Neural progenitor cell (in vitro differentiated cells): ENCODE results near the gene OPN5. TPM values are rescaled to one million over a fixed set of nuclear protein-coding genes. Genes with fewer than 3 reads are reported as not detected.

Experiments
- DNase-seq: peaks from one replicate; pipeline ENCODE4 v3.0.0-alpha.2; 2016; ENCODE audit warnings: low spot score
- H2AFZ ChIP-seq: fragments of 200-600 bp; sonication (generic); replicated peaks from 2 replicates; pipeline ENCODE4 v1.6.1; 2016; ENCODE audit warnings: antibody characterized with exemption
- H3F3A ChIP-seq: fragments of 200-600 bp; sonication (generic); 2 replicates; pipeline ENCODE4 v1.6.1; 2016; ENCODE audit warnings: antibody characterized with exemption, low read depth
- H3K27ac ChIP-seq: fragments of 200-600 bp; sonication (generic); 2 replicates; pipeline ENCODE4 v1.5.1; 2016; ENCODE audit warnings: mild to moderate bottlenecking
- H3K27me3 ChIP-seq: fragments of 200-600 bp; sonication (generic); 2 replicates; pipeline ENCODE4 v1.6.1; 2016; ENCODE audit warnings: mild to moderate bottlenecking, moderate library complexity
- H3K36me3 ChIP-seq: fragments of 200-600 bp; sonication (generic); 2 replicates; pipeline ENCODE4 v1.5.1; 2016
- H3K4me1 ChIP-seq: fragments of 200-600 bp; sonication (generic); 2 replicates; pipeline ENCODE4 v1.6.1; 2016; ENCODE audit warnings: mixed run types
- H3K4me2 ChIP-seq: fragments of 200-600 bp; sonication (generic); 2 replicates; pipeline ENCODE4 v1.6.1; 2016
- H3K4me3 ChIP-seq: fragments of 200-600 bp; sonication (generic); 2 replicates; pipeline ENCODE4 v1.5.1; 2016
- H3K79me2 ChIP-seq: fragments of 200-600 bp; sonication (generic); 2 replicates; pipeline ENCODE4 v1.6.1; 2016; ENCODE audit warnings: low read depth
- H3K9ac ChIP-seq: fragments of 200-600 bp; sonication (generic); 2 replicates; pipeline ENCODE4 v1.6.1; 2016
- H3K9me3 ChIP-seq: fragments of 200-600 bp; sonication (generic); 2 replicates; pipeline ENCODE4 v1.5.1; 2016; ENCODE audit warnings: low read depth
- H4K20me1 ChIP-seq: fragments of 200-600 bp; sonication (generic); 2 replicates; pipeline ENCODE4 v1.6.1; 2016; ENCODE audit warnings: low read depth
- H3K27ac Mint-ChIP-seq: 3 replicates; pipeline ENCODE4 v1.8.0; 2021; ENCODE audit warnings: mixed read lengths
- H3K27me3 Mint-ChIP-seq: 2 replicates; pipeline ENCODE4 v1.8.0; 2022; ENCODE audit warnings: low read depth, mild to moderate bottlenecking, inconsistent platforms, moderate library complexity, mixed read lengths; ENCODE audit not compliant: insufficient read depth
- H3K36me3 Mint-ChIP-seq: 3 replicates; pipeline ENCODE4 v1.8.0; 2021; ENCODE audit warnings: mixed read lengths
- H3K4me1 Mint-ChIP-seq: 3 replicates; pipeline ENCODE4 v1.8.0; 2021; ENCODE audit warnings: mixed read lengths
- H3K4me3 Mint-ChIP-seq: 3 replicates; pipeline ENCODE4 v1.8.0; 2021; ENCODE audit warnings: mild to moderate bottlenecking, moderate library complexity, mixed read lengths
- H3K9me3 Mint-ChIP-seq: 3 replicates; pipeline ENCODE4 v1.8.0; 2020; ENCODE audit warnings: mixed read lengths
- CTCF ChIP-seq: fragments of 200-600 bp; sonication (generic); IDR thresholded peaks from 2 replicates; pipeline ENCODE4 v1.5.1; 2017; ENCODE audit warnings: antibody characterized with exemption, mild to moderate bottlenecking
- EZH2 ChIP-seq: fragments of 200-600 bp; sonication (generic); IDR thresholded peaks from 2 replicates; pipeline ENCODE4 v1.6.1; 2017; ENCODE audit warnings: antibody characterized with exemption, mild to moderate bottlenecking, moderate library complexity
- EZH2phosphoT487 ChIP-seq: fragments of 200-600 bp; sonication (generic); IDR thresholded peaks from 2 replicates; pipeline ENCODE4 v1.6.1; 2017; ENCODE audit warnings: antibody characterized with exemption
- total RNA-seq: library from RNA; depleted of rRNA; stranded (reverse); fragments of >200 nt; gene quantifications from 2 replicates; pipeline ENCODE4 v1.2.3, GENCODE V29; 2015; ENCODE audit warnings: low replicate concordance

The OPN5 gene
- total RNA-seq, 1 donor from 2014 or later, result not detected

DNA sequence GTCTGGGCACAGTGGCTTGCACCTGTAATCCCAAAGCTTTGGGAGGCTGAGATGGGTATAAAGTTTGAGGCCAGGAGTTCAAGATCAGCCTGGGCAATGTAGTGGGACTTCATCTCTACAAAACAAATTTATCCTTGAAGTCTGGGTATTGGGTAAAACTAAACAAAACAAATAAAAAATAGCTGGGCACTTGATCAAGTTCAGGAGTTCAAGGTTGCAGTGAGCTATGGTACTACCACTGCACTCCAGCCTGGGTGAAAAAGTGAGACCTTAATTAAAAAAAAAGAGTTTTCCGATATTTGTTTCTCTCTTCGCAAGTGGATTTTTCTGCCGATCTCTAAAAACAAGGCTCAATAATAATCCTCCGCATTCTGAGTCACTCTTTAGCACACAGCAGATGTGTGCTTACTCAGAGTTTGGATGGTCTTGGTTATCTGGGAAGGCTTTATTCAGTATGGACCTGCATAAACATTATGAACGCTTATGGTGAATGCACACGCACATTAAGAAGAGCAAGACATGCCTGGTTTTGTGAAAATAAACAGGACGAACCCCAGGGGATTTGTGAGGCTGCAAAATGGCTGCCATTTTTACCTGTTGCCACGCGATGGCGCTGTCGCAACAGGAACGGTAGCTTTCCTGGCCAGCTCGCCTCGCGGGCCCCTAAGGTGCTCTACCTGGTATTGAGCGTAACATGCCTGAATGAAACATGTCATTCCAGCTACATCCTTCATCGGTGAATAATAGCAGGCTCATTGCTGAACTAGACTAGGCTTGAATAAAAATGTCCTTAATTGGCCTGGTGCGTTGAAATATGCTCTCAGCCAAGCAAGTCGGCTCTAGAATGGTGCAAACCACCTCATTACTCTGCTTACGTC lies 6.0 kb downstream of the OPN5 start:
- H3K4me1 Mint-ChIP-seq, result peaks cover 4% of the 10 kb centered on the region
- no peak for TF ChIP-seq EZH2phosphoT487
- peak; percentile 96 for TF ChIP-seq CTCF
- no peak overlapping the region for H3K27ac Mint-ChIP-seq
- H3K36me3 Mint-ChIP-seq, result no peaks in the 10 kb centered on the region
- peaks cover 2% of the 10 kb centered on the region for H3K27me3 Mint-ChIP-seq
- Histone ChIP-seq H3K79me2 (no peaks in the 10 kb centered on the region), H2AFZ (no peak overlapping the region), H3F3A (no peaks in the 10 kb centered on the region), H3K4me1 (no peaks in the 10 kb centered on the region), H3K4me2 (no peak overlapping the region), H3K27ac (no peak overlapping the region), H3K9me3 (no peaks in the 10 kb centered on the region), H3K27me3 (no peaks in the 10 kb centered on the region), H3K9ac (no peak overlapping the region), H3K4me3 (no peak overlapping the region), H4K20me1 (no peaks in the 10 kb centered on the region), H3K36me3 (no peaks in the 10 kb centered on the region)
- DNase-seq, result peak; percentile 79
- H3K9me3 Mint-ChIP-seq, result no peaks in the 10 kb centered on the region
- no peak overlapping the region for H3K4me3 Mint-ChIP-seq

GRCh38 chr6:47788498-47788884 lies 6.7 kb downstream of the OPN5 start:
- H3K4me2 ChIP-seq, result no peak overlapping the region
- no peaks in the 10 kb centered on the region for H4K20me1 ChIP-seq
- Mint-ChIP-seq H3K27ac (no peak overlapping the region), H3K36me3 (no peaks in the 10 kb centered on the region), H3K4me3 (no peak overlapping the region), H3K4me1 (peaks cover 4% of the 10 kb centered on the region), H3K9me3 (no peaks in the 10 kb centered on the region), H3K27me3 (peaks cover 2% of the 10 kb centered on the region)
- H3K27me3 ChIP-seq, result no peaks in the 10 kb centered on the region
- no peaks in the 10 kb centered on the region for H3K79me2 ChIP-seq
- no peaks in the 10 kb centered on the region for H3K9me3 ChIP-seq
- no peaks in the 10 kb centered on the region for H3K4me1 ChIP-seq
- H3F3A ChIP-seq, result no peaks in the 10 kb centered on the region
- TF ChIP-seq EZH2phosphoT487, result no peak
- TF ChIP-seq CTCF, result no peak
- TF ChIP-seq EZH2, result no peak
- no peak overlapping the region for H3K9ac ChIP-seq
- H2AFZ ChIP-seq, result no peak overlapping the region
- no peak overlapping the region for H3K4me3 ChIP-seq
- no peak for DNase-seq
- H3K27ac ChIP-seq, result no peak overlapping the region
- no peaks in the 10 kb centered on the region for H3K36me3 ChIP-seq

DNA sequence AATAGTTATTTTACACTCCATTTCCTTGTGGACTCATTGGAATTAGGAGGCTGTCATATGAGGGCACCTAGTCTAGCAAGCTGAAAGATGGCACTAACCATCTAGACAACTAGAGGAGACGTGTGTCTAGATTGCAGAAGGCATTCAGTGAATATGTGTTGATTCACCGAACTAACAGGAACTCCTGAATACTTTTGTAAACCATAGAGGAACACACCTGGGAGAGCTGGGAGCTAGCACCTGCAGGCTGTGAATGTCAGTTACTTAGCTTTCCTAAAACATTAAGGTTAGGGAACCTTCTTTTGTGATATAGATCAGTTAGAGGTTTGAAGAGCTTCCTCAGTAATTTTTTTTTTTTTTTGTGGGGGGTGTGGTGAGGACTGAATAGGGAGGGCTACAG lies 7.7 kb downstream of the OPN5 start:
- DNase-seq, result no peak
- Histone ChIP-seq H4K20me1 (no peaks in the 10 kb centered on the region), H3F3A (no peaks in the 10 kb centered on the region), H3K9me3 (no peaks in the 10 kb centered on the region), H3K4me3 (no peak overlapping the region), H3K36me3 (no peaks in the 10 kb centered on the region), H3K27ac (no peak overlapping the region), H3K9ac (no peak overlapping the region), H3K4me1 (no peaks in the 10 kb centered on the region), H3K4me2 (no peak overlapping the region), H3K79me2 (no peaks in the 10 kb centered on the region), H2AFZ (no peak overlapping the region), H3K27me3 (no peaks in the 10 kb centered on the region)
- Mint-ChIP-seq H3K27me3 (peaks cover 2% of the 10 kb centered on the region), H3K27ac (no peak overlapping the region), H3K4me3 (no peak overlapping the region), H3K36me3 (no peaks in the 10 kb centered on the region), H3K4me1 (peaks cover 4% of the 10 kb centered on the region), H3K9me3 (no peaks in the 10 kb centered on the region)
- TF ChIP-seq EZH2phosphoT487 (no peak), EZH2 (no peak), CTCF (no peak)
